ENCODE data around the gene CAMK4.

The CAMK4 gene

GRCh38 chr5:111198281-111198966 is 25.8 kb upstream of the CAMK4 start:
- no peak for DNase-seq (ENCODE audit: low read depth in 2 of 2)
- H3K4me3 ChIP-seq (replicated peaks in 1 of 2; ENCODE audit: low read depth in 2 of 2, low read length in 2 of 2), result no peak overlapping the region
- TF ChIP-seq, protein P1, sequence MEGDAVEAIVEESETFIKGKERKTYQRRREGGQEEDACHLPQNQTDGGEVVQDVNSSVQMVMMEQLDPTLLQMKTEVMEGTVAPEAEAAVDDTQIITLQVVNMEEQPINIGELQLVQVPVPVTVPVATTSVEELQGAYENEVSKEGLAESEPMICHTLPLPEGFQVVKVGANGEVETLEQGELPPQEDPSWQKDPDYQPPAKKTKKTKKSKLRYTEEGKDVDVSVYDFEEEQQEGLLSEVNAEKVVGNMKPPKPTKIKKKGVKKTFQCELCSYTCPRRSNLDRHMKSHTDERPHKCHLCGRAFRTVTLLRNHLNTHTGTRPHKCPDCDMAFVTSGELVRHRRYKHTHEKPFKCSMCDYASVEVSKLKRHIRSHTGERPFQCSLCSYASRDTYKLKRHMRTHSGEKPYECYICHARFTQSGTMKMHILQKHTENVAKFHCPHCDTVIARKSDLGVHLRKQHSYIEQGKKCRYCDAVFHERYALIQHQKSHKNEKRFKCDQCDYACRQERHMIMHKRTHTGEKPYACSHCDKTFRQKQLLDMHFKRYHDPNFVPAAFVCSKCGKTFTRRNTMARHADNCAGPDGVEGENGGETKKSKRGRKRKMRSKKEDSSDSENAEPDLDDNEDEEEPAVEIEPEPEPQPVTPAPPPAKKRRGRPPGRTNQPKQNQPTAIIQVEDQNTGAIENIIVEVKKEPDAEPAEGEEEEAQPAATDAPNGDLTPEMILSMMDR (IDR thresholded peaks at IDR 0.05; ENCODE audit: low read depth, low read length), result no peak

DNA sequence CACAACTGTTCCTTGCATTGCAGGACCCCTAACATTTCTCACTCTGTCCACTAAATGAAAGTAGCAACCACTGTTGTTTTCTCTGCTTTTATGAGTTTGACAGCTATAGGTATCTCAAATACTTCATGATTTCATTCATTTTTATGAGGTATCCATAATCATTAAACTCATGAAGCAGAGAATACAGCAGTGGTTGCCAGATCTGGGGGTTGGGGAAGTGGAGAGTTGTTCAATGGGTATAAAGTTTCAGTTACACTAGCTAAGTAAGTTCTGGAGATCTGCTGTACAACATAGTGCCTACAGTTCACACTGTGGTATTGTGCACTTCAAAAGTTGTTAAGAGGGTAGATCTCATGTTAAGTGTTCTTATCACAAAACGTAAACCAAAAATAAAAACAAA is 23.4 kb upstream of the CAMK4 start:
- TF ChIP-seq, protein P1 (IDR thresholded peaks at IDR 0.05; ENCODE audit: low read depth, low read length), result no peak
- DNase-seq (ENCODE audit: low read depth in 2 of 2), result no peak
- H3K4me3 ChIP-seq (replicated peaks in 1 of 2; ENCODE audit: low read depth in 2 of 2, low read length in 2 of 2), result no peak overlapping the region

- no peak overlapping the region for H3K4me3 ChIP-seq (replicated peaks in 1 of 2; ENCODE audit: low read depth in 2 of 2, low read length in 2 of 2)
- DNase-seq (ENCODE audit: low read depth in 2 of 2), result no peak
- TF ChIP-seq, protein P1 (IDR thresholded peaks at IDR 0.05; ENCODE audit: low read depth, low read length), result no peak
Observed at GRCh38 chr5:111201705-111202104, 22.5 kb upstream of the CAMK4 start.

DNA sequence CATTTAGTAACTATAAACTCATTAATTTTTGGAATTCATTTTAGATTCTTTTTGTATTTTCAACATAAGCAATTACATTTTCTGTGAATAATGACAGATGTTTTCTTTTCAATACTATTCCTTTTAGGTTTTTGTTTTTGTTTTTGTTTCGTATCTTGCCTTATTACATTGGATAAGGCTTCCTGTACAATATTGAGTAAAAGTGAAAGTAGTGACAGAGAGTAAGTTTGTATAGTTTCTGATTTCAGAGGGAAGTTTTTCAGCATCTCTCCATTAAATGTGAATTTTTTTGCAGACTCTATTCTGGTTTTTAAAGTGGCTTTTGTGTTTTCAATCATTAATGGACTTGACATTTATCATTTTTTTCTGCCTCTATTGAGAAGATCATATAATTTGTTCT is 12.8 kb upstream of the CAMK4 start:
- DNase-seq (ENCODE audit: low read depth in 2 of 2), result no peak
- TF ChIP-seq, protein P1 (IDR thresholded peaks at IDR 0.05; ENCODE audit: low read depth, low read length), result no peak
- no peak overlapping the region for H3K4me3 ChIP-seq (replicated peaks in 1 of 2; ENCODE audit: low read depth in 2 of 2, low read length in 2 of 2)

DNA sequence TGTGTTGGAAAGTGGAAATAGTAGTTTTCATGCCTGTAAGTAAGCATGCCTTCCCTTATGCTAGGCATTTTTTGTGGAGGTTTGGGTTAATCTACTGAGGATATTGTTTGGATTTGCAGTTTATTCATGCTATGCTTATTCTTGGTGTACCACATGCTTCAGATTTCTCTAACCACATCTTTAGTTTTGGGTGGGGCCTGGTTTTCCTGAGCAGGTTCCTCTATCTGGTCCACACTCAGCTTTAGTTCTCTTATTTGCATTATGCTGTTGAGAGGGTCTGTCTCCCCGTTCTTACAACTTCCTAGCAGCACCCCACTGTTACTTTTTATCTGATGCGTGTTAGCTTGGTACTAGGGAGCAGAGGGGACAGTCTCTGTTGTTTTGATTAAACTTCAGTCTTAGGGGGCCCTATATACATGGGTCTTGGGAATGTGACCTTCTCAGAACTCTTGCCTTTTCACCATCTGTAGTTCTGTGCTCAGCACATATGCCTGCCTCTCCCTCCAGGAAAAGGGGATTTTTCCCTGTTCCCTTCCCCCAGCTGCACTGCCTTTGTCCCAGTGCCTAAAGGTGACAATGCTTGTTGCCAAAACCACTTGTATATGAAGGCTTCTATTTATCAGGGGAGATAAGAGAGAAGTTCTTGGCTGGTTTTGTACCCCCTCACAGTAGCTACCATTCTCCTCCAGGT is 10.0 kb upstream of the CAMK4 start:
- TF ChIP-seq, protein P1 (IDR thresholded peaks at IDR 0.05; ENCODE audit: low read depth, low read length), result no peak
- H3K4me3 ChIP-seq (replicated peaks in 1 of 2; ENCODE audit: low read depth in 2 of 2, low read length in 2 of 2), result no peak overlapping the region
- no peak for DNase-seq (ENCODE audit: low read depth in 2 of 2)

GRCh38 chr5:111215971-111216370 is 8.2 kb upstream of the CAMK4 start:
- no peak overlapping the region for H3K4me3 ChIP-seq (replicated peaks in 1 of 2; ENCODE audit: low read depth in 2 of 2, low read length in 2 of 2)
- DNase-seq (ENCODE audit: low read depth in 2 of 2), result no peak
- TF ChIP-seq, protein P1 (IDR thresholded peaks at IDR 0.05; ENCODE audit: low read depth, low read length), result no peak
